ENCODE measurements around the gene SPIN2B.
"Not testable (repeated sequence)": the region's sequence is repeated elsewhere in the genome, so short reads cannot be mapped to it uniquely, and the experiment has no call there.

The SPIN2B gene

GRCh38 chrX:57102918-57103317, 18.4 kb downstream of the SPIN2B start:
- DNase-seq: not testable (repeated sequence)
- in situ Hi-C loops (cut with MboI; ENCODE audit: low pct_unique_long_range_greater_than_20kb, low sequenced_read_pairs): loop anchor here (25.0 kb wide), 2 partner anchors 109 to 484 kb away; partner anchors contain the start of gene ZXDB

GRCh38 chrX:57083143-57083542, 38.2 kb downstream of the SPIN2B start:
- in situ Hi-C loops (cut with MboI; ENCODE audit: low pct_unique_long_range_greater_than_20kb, low sequenced_read_pairs): no loop called here
- DNase-seq: no peak

GRCh38 chrX:57074458-57074857, 46.9 kb downstream of the SPIN2B start:
- in situ Hi-C loops (cut with MboI; ENCODE audit: low pct_unique_long_range_greater_than_20kb, low sequenced_read_pairs): no loop called here
- no peak for DNase-seq

GRCh38 chrX:57070185-57070984, 51.0 kb downstream of the SPIN2B start:
- in situ Hi-C loops (cut with MboI; ENCODE audit: low pct_unique_long_range_greater_than_20kb, low sequenced_read_pairs): no loop called here
- DNase-seq: no peak
